Measurements from ENCODE around the gene ZNF212.
"Not testable (repeated sequence)": the region's sequence is repeated elsewhere in the genome, so short reads cannot be mapped to it uniquely, and the experiment has no call there.

Gene ZNF212

DNA sequence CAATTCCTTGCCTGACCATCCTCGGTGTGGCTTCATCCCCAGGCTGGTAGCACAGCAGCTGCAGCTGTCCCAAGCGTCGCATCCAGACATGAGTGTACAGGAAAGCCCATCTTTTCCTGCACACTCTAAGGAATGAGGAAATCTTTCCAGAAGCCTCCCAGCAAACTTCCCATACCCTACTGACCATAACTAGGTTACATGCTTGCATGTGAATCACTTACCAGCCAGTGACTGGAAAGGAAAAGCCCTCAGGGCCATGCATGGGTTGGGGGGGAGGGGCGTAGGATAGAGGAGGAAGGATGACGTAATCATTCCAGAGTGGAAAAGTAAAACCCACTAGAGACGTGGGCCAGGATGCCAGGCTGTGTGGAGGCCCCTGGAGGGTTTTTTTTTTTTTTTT, 18.9 kb upstream of the ZNF212 start:
- DNase-seq, result no peak

DNA sequence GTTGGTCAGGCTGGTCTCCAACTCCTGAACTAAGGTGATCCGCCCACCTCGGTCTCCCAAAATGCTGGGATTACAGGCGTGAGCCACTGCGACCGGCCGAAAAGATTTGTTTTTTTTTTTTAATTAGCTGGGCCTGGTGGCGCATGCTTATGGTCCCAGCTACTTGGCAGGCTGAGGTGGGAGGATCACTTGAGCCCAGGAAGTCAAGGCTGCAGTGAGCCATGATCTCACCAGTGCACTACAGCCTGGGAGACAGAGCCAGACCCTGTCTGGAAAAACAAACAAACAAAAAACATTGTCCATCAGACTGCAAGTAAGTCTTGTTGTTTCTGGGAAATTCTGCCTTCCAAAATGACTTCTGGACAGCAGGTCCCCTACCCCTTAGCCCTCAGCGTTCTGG, 16.3 kb upstream of the ZNF212 start:
- no peak for DNase-seq

DNA sequence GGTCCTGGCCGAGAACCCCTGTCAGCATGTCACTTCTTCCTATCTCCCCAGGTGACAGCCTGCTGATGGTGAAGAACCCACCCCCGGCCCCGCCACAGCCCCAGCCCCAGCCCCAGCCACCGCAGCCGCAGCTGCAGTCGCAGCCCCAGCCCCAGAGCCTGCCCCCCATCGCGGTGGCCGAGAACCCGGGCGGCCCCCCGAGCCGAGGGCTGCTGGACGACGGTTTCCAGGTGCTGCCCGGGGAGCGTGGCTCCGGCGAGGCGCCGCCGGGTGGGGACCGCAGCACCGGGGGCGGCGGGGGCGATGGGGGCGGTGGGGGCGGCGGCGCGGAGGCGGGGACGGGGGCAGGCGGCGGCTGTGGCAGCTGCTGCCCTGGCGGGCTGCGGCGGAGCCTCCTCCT, 15.7 kb upstream of the ZNF212 start:
- no peak for DNase-seq

DNA sequence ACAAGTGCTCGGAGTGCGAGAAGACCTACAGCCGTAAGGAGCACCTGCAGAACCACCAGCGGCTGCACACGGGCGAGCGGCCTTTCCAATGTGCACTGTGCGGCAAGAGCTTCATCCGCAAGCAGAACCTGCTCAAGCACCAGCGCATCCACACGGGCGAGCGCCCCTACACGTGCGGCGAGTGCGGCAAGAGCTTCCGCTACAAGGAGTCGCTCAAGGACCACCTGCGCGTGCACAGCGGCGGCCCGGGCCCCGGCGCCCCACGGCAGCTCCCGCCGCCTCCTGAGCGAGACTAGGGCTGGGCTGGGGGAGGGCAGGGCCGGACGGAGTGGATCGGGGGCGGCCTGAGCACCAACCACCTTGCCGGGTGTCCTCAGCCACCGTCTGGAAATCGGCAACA, 15.1 kb upstream of the ZNF212 start:
- DNase-seq, result no peak

DNA sequence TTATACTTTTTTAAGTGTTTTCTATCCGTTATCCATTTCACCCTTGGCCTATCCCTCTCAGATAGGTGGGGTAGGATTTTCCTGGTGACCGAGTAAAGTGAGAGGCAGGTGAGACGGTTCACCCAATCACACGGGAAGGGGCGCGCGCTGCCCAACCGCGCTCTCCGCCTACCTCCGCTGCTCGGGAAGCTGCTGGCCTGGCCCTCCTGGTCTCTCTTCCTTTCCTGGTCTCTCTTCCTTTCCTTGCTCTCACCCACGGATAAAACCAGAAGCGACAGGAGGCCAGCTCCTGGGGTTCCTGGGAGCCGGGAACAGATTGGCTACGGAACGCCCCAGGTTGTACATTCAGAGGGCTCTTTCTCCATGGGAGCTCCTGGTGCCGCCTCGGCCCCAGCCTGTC, 14.3 kb upstream of the ZNF212 start:
- DNase-seq, result no peak

DNA sequence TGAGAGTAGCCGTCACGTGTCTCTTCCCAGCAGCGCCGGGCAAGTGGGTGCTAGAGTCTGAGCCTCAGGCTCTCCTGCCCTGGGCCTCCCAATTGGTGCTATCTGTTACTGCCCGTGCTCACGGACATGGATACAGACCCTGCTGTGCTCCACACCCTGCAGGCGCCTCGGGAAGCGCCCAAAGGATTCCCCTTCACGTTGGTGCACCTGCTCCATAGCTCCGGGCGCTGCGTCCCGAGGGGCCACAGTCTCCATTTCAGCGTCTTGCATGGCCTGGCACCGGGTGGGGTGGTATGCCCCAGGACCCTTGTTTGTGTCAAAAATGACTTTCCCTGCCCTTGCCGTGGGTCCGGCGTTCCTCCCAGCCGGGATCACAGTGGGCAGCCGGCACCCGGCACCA, 13.8 kb upstream of the ZNF212 start:
- DNase-seq, result no peak

DNA sequence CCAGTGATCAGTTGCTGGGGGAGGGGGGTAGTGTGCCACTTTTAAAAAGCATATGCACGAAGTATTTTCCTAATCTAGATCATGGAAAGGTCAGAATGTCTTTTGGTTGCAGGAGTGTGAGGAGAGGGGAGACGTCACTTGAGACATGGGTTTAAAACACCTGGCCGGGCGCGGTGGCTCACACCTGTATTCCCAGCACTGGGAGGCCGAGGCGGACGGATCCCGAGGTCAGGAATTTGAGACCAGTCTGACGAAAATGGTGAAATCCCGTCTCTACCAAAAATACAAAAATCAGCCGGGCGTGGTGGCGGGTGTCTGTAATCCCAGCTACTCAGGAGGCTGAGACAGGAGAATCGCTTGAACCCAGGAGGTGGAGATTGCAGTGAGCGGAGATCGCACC, 13.1 kb upstream of the ZNF212 start:
- DNase-seq, result not testable (repeated sequence)

DNA sequence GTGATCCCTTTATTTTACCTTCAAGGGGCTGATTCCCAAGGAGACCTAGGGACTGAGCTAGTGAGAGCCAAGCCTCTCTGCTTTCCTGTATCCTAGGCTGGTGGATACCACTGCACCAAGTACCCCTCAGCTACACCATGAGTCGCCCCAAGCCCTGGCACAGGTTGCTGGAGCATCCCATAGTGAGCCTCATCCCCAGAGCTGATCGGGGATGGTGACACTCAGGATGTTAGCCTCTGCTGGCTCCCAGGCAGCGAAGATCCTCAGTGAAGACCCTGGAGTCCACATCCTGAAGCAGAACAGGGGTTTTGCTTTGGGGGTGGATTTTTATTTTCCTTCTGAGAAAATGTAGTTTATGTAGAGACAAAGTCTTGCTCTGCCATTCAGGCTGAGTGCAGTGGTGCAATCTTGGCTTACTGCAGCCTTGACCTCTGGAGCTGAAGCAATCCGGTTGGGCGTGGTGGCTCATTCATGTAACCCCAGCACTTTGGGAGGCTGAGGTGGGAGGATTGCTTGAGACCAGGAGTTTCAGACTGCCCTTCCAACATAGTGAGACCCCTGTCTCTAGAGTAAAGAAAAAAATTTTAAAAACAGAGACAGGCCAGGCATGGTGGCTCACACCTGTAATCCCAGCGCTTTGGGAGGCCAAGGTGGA, 12.5 kb upstream of the ZNF212 start:
- DNase-seq, result no peak

DNA sequence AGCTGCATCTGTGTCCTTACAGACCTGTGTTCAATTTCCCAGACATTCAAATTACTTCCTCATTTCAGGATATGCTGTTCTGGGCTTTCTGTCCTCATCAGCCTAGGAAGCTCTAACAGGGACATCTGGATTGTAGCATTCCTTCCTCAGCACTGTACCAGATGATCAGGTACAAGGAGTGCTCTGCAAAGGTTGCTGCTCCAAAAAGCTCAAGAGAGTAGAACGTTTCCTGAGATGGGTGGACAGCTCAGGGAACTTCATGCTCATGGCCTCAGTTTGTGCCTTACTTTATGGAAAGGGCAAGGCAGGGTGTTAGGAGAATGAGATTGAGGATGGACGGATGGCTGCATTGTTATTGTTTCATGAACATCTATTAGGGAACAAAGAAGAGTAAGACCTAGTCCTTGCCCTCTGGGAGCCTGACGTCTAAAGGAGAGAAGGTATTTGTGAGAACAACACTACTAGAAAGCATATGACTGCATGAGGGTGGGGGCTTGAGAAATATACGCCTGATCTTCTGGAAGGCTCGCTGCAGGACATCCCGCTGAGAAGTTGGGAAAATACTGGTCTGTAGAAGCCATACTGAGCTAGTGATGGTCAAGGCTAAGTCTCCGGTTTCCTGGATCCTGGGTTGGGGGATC, 10.5 kb upstream of the ZNF212 start:
- no peak for DNase-seq

DNA sequence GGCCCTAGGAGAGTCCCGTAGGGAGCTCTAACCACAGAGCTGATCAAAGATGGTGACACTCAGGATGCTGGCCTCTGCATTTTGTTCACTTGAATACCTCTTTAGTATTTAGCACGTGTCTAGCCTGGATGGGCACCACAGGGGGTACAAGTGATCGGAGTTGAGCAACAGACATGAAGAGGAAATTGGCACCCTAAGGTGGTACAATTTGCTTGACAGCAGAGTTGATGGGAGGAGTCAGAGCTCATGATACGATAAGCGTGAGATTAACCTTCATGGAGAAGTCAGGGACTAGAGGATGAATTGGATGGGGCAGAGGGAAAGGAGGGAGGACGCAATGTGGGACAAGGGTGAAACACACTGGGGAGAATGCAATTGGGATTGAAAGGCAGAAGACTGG, 9.9 kb upstream of the ZNF212 start:
- no peak for DNase-seq

DNA sequence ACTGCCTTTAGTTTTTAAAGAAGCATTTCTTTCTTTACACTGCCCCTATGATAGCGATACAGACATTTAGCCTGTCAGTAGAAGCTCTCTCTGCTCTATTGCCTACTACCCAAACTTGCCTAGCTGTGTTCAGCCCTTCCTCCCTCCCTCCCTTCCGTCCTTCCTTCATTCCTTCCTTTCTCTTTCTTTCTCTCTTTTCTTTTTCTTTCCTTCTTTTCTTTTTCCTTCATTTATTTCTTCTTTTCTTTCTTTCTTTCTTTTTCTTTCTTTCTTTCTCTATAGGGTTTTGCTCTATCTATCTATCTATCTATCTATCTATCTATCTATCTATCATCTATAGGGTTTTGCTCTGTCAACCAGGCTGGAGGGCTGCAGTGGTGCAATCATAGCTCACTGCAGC, 7.1 kb upstream of the ZNF212 start:
- DNase-seq, result no peak

DNA sequence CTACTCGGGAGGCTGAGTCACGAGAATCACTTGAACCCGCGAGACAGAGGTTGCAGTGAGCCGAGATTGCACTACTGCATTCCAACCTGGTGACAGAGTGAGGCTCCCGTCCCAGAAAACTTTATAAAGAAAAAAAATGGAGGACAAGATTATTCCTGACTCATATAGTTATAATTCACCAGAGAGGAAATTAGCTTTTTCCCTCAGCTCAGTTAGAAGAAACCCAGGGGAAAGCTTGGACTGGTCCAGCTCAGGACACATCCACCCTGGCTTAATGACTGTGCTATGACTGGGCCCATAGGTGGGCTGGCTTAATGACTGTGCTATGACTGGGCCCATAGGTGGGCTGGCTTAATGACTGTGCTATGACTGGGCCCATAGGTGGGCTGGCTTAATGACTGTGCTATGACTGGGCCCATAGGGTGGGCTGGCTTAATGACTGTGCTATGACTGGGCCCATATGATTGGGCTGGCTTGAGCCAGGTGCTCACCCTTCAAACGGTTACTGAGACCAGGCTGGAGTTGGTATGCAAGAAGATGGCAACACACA, 5.7 kb upstream of the ZNF212 start:
- not testable (repeated sequence) for DNase-seq

DNA sequence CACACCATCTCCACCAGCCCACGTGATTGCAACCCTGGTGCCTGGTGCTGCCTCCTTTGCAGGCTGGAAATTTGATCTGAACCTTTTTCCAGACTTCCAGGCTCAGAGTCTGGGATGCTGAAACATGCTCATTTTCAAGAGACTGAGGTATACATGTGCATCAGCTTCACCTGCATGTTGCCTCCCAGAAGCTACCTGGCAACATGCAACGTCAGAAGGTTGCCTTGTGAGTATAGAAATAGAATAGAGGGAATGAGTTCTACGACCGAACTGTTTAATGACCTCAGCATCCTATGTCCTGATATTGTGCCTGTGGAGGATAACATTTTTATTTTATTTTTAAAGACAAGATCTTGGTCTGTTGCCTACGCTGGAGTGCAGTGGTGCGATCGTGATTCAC, 1.9 kb upstream of the ZNF212 start:
- DNase-seq, result no peak

DNA sequence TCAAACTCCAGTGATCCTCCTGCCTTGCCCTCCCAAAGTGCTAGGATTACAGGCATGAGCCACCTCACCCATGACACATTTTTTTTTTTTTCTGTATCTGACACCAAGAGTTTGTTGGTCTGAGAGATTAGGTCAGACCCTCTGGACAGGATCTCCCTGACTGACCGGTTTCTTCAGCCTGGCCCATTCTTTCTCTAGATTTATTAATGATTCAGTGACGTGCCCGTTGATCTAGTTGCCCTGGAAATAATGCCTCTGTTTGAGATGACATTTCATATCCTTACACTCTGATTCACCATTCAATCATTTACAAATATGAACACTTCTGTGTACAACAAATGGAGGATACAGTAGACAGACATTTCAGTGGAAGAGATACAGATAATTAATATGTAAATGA, 1.4 kb upstream of the ZNF212 start:
- no peak for DNase-seq

DNA sequence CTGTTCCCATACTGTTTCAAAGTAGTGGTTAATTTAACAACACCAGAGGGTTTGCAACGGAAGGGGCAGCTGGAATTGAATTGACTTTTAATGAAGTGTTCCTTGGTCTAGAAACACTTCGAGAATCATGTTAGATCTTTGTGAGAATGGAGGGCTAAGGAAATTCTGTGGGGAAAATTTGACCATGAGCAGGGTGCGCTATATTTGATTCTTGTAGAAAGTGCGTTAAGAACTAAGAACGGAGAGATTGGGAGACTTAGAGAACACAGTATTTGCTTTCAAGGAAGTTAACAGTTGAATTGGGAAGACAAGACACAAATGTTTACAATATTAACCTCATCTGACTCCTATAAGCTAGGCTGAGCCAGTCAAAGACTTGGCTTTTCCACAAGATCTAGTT, 1.2 kb downstream of the ZNF212 start:
- no peak for DNase-seq

DNA sequence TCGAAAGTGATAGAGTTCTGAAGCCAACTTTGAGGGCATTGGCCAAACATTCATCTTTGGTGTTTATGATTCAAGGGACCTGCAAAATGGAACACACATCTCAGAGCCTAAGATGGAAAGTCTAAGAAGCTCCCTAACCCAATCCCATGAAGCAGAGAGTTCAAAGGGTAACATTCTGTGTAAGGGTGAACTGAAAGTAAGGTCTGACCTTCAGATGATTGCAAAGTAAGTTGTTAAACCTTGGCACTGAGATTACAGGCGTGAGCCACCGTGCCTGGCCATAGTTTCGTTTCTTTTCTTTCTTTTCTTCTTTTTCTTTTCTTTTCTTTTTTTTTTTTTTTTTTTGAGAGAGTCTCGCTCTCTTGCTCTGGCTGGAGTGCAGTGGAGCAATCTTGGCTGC, 2.2 kb downstream of the ZNF212 start:
- no peak for DNase-seq

DNA sequence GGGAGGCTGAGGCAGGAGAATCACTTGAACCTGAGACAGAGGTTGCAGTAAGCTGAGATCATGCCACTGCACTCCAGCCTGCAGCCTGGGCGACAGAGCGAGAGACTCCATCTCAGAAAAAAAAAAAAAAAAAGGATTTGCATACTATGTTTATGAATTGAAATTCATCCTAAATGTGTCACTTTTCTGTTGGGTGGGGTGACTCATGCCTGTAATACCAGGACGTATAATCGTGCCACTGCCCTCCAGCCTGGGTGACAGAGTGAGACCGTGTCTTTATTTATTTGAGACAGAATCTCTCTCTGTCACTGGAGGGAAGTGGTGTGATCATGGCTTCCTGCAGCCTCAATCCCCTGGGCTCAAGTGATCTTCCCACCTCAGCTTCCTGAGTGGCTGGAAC, 5.8 kb downstream of the ZNF212 start:
- DNase-seq, result no peak

DNA sequence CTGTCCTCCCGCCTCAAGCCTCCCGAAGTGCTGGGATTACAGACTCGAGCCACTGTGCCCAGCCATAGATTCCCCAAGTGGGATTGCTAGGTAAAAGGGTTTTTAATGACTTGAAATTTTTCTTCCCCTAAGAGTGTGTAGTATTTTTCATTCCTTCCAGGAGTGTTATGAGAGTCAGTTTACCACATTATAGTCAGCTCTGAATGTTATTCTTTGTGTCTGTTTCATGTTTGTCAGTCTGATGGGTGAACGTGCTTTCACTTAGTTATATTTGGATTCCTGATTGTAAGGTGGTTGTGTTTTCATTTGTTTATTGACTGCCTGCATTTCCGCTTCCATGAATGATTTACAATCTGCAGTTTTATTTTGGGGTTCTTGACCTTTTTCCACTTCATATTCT, 6.3 kb downstream of the ZNF212 start:
- DNase-seq, result no peak

DNA sequence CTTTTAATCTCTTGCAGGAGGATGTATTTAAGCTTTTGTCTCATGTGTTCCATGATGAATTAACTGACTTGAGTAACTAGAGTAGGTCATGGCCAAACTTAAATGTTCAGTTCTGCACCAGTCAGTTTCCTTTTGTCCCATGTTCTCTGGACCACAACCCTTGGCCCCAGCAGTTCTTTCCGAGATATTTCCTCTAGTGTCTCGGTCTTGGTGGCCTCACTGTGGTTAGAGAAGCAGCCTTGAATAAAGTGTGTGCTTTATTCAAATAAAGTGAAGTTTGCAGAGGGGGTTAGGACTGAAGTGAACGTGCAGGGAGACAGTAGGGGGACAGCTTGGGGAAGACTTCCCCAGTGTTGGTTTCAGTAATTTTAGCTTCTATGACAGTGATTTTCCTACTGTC, 9.3 kb downstream of the ZNF212 start:
- DNase-seq, result no peak

DNA sequence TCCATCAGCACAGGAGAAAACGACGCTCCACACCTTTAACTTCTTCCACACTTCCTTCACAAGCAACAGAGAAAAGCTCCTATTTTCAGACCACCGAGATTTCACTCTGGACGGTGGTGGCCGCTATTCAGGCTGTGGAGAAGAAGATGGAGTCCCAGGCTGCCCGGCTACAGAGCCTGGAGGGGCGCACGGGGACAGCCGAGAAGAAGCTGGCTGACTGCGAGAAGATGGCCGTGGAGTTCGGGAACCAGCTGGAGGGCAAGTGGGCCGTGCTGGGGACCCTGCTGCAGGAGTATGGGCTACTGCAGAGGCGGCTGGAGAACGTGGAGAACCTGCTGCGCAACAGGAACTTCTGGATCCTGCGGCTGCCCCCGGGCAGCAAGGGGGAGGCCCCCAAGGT, 10.7 kb downstream of the ZNF212 start:
- not testable (repeated sequence) for DNase-seq

DNA sequence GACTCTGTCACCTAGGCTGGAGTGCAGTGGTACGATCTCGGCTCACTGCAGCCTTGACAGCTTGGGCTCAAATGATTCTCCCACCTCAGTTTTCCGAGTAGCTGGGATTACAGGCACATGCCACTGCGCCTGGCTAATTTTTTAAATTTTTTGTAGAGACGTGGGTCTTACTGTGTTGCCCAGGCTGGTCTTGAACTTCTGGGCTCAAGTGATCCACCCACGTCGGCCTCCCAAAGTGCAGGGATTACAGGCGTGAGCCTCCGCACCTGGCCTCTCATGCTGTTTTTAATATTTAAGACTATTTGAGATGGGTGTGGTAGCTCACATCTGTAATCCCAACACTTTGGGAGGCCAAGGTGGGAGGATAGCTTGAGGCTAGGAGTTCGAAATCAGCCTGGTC, 12.1 kb downstream of the ZNF212 start:
- DNase-seq, result not testable (repeated sequence)

DNA sequence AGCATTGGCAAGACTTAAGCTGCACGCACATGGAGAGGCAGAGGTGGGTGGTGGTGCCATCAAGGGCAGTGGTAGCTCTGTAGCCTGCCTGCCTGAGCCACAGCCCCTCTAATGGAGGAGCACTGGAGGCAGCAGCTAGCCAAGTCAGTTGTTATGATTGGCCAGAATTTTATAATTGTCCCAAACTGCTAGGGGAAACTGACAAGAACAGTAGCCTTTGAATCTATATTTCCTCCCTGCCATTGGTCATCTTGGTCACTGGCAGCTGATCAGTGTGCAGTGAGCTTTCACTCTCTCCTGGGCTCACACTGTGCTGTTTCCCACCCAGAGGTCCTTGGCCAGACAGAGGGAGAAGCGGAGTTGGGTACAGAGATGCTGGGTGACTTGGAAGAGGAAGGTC, 12.9 kb downstream of the ZNF212 start:
- no peak for DNase-seq

DNA sequence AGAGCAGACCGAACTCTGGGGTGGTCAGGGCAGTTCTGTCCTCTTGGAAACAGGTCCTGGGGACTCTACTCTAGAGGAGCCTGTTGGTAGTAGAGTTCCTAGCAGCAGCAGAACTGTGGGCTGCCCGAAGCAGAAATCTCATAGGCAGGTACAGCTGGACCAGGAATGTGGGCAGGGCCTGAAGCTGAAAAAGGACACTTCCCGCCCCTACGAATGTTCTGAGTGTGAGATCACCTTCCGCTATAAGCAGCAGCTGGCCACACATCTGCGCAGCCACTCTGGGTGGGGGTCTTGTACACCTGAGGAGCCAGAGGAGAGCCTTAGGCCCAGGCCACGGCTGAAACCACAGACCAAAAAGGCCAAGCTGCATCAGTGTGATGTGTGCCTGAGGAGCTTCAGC, 14.2 kb downstream of the ZNF212 start:
- no peak for DNase-seq

DNA sequence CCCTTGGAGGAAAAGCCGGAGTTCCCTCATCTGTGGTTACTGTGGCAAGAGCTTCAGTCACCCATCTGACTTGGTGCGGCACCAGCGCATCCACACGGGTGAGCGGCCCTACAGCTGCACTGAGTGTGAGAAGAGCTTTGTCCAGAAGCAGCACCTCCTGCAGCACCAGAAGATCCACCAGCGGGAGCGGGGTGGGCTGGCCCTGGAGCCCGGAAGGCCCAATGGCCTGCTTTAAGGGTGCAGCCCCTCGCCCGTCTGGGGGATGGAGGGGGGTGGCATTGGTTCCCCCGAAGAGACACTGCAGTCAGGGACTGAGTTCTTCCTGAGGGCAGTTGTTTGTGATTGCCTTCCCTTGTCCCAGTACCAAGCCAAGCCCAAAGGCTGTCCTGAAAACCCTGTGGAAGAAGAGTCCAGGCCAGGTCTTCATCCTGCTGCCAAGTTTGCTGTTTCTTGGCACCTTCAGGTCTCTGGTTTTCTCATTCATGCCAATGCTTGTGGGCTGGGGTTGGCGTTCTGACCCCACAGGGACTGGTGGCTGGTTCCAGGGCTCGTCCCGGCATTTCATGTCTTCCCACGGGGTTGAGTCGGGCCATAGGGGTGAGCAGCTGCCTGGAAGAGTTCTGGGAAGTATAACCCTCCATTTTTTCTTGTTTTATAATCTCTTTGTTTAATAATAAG, 14.9 kb downstream of the ZNF212 start:
- no peak for DNase-seq

Data from NCI-H1105 (cell line).